ENCODE measurements around the gene BTBD7. TPM values are rescaled to one million over a fixed set of nuclear protein-coding genes. Genes with fewer than 3 reads are reported as not detected.
"Not testable (repeated sequence)": the region's sequence is repeated elsewhere in the genome, so short reads cannot be mapped to it uniquely, and the experiment has no call there.

BTBD7 gene
- total RNA-seq, 4 donors from 2014 or later = 17.9 to 30.5 (median 20.9) TPM

DNA sequence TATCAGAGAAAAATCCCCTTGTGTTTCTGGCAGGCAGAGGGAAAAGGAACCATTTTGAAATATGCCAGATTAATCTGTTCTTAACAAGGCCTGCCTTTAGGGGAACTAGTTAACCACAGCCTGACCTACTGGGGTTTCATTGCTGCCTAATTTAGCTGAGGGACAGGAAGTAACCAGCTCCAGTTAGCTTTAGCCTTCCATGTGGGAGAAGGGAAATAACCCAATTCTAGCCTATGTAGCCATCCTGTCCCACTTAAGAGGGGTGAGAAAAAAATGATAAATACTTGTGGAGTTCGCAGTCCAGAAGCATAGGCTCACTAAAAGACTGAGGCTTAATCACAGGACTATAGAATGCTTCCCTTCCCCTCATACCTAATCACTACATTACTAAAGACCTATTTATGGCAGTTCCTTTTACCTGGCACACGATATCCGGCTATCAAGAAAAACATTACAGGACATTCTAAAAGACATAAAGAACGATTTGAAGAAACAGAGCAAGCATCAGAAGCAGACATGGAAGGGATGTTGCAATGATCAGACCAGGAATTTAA, 37.0 kb upstream of the BTBD7 start:
- TF ChIP-seq, protein P1, sequence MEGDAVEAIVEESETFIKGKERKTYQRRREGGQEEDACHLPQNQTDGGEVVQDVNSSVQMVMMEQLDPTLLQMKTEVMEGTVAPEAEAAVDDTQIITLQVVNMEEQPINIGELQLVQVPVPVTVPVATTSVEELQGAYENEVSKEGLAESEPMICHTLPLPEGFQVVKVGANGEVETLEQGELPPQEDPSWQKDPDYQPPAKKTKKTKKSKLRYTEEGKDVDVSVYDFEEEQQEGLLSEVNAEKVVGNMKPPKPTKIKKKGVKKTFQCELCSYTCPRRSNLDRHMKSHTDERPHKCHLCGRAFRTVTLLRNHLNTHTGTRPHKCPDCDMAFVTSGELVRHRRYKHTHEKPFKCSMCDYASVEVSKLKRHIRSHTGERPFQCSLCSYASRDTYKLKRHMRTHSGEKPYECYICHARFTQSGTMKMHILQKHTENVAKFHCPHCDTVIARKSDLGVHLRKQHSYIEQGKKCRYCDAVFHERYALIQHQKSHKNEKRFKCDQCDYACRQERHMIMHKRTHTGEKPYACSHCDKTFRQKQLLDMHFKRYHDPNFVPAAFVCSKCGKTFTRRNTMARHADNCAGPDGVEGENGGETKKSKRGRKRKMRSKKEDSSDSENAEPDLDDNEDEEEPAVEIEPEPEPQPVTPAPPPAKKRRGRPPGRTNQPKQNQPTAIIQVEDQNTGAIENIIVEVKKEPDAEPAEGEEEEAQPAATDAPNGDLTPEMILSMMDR (IDR thresholded peaks at IDR 0.05) = no peak
- no peak for TF ChIP-seq POLR2A (IDR thresholded peaks at IDR 0.05)
- H3K4me3 ChIP-seq = no peak overlapping the region
- intact Hi-C loops (cut with DNase I) = no loop called here
- H3K27ac ChIP-seq = peak overlapping the region in 1 of 4 donors; percentile 14
- H3K9me3 ChIP-seq = no peaks in the 10 kb centered on the region
- no peaks in the 10 kb centered on the region for H3K36me3 ChIP-seq
- H3K4me1 ChIP-seq = peaks cover 0 to 3% (median 0%) of the 10 kb centered on the region in 3 donors
- DNase-seq = no peak
- H3K27me3 ChIP-seq = no peaks in the 10 kb centered on the region
- WGBS, 2 donors = 72 to 75% methylated on average over 4 of the region's 4 CpGs

DNA sequence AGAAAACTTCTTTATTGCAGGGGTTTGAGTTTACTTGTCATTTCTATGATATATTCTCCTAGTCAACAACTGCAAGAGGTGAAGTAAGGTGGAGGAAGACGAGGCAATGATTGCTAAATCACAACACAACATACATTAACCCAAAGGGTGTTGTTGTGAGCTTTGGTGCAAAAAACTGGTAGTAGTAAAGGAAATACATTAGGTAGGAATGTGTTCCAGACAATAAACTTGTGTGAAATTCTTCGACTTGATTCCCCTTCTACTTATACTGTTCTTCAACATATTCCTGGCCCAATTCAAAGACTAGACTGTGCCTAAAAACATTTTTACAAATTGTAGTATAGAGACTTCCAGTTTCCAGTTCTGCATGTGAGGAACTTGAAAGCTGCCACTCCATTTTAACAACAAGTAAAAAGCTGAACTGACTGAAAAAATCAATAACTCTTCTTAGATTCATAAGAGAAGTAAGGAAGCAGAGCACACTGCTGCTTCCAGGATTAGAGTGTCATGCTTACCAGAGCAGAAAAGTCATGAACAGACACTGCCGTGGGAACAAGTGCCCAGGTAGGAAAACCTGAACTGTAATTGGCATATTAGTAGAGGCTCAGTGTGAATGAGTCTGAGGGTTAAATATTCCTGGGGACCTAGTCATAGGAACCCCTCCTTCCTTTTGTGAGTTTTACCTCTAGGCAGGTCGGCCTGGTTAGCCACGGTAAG, 36.3 kb upstream of the BTBD7 start:
- Histone ChIP-seq H3K4me1 (peaks cover 0 to 3% (median 0%) of the 10 kb centered on the region in 3 donors), H3K27me3 (no peaks in the 10 kb centered on the region), H3K36me3 (no peaks in the 10 kb centered on the region), H3K4me3 (no peak overlapping the region), H3K9me3 (no peaks in the 10 kb centered on the region), H3K27ac (peak overlapping the region in 1 of 4 donors; percentile 14)
- TF ChIP-seq POLR2A (IDR thresholded peaks at IDR 0.05) = no peak
- TF ChIP-seq, protein P1 (IDR thresholded peaks at IDR 0.05) = no peak
- DNase-seq = no peak
- intact Hi-C loops (cut with DNase I) = no loop called here
- 36 to 43% methylated on average over 5 of the region's 5 CpGs for WGBS, 2 donors

DNA sequence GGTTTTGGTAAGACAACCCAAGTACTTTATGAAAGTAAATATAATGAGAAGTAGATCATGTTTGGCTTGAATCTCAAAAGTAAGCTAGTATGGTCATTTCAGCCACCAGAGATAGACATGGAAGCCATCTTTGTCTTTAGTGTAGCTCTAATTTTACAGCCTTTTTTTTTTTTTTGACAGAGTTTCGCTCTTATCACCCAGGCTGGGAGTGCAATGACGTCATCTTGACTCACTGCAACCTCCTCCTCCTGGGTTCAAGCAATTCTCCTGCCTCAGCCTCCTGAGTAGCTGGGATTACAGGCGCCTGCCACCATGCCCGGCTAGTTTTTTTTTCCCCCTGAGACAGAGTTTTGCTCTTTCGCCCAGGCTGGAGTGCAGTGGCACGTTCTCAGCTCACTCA, 22.0 kb upstream of the BTBD7 start:
- intact Hi-C loops (cut with DNase I); H3K9me3 ChIP-seq; DNase-seq; H3K4me1 ChIP-seq; H3K36me3 ChIP-seq; H3K27me3 ChIP-seq; H3K27ac ChIP-seq; H3K4me3 ChIP-seq: not testable (repeated sequence)
- 88 to 92% methylated on average over 6 of the region's 6 CpGs for WGBS, 2 donors

DNA sequence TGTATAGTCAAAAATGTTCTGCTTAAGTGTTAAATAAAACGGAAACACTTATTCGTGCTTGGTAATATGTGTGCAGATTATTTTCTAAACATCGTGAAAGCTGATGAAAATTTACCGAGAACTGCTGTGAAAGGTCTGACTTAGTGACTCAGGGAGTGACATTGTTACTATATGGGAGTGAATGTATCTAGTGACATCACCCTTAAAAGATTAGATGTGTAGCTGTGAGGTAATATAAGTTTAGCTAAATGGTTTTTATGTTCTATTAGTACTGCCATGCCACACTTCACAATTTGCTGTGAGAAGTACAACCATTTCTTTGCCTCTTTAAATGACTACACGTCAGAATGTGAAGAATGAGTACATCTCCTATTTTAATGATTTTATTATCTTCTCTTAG, 15.5 kb upstream of the BTBD7 start:
- Histone ChIP-seq H3K27me3 (no peaks in the 10 kb centered on the region), H3K4me3 (no peak overlapping the region), H3K27ac (no peak overlapping the region), H3K9me3 (no peaks in the 10 kb centered on the region), H3K36me3 (no peaks in the 10 kb centered on the region), H3K4me1 (no peaks in the 10 kb centered on the region)
- 86 to 90% methylated on average over 5 of the region's 5 CpGs for WGBS, 2 donors
- intact Hi-C loops (cut with DNase I) = no loop called here
- TF ChIP-seq, protein P1 (IDR thresholded peaks at IDR 0.05) = no peak
- TF ChIP-seq POLR2A (IDR thresholded peaks at IDR 0.05) = no peak
- DNase-seq = no peak

DNA sequence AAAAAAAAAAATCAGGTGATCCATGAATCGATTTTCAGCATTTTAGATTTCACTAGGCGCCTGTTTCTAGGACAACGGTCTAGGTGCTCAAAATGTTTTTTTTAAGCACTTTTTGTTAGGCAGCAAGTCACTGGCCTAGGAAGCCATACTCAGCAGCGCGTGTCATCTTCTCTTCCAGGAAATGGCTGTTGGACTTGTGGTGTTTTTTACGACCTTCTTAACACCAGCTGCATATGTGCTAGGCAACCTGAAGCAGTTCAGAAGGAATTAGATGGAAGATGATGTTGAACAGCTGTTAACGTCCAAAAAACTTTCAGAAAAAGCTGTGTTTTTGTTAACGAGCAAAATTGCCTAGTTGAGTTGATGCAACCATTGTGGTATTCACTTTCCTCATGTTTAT, 15.0 kb upstream of the BTBD7 start:
- WGBS, 2 donors = 79 to 85% methylated on average over 8 of the region's 8 CpGs
- intact Hi-C loops (cut with DNase I) = no loop called here
- H3K4me3 ChIP-seq = no peak overlapping the region
- no peaks in the 10 kb centered on the region for H3K9me3 ChIP-seq
- TF ChIP-seq POLR2A (IDR thresholded peaks at IDR 0.05) = no peak
- TF ChIP-seq, protein P1 (IDR thresholded peaks at IDR 0.05) = no peak
- H3K36me3 ChIP-seq = no peaks in the 10 kb centered on the region
- H3K27ac ChIP-seq = no peak overlapping the region
- H3K4me1 ChIP-seq = no peaks in the 10 kb centered on the region
- no peak for DNase-seq
- H3K27me3 ChIP-seq = no peaks in the 10 kb centered on the region
